PC-9 (cell line): Measurements from ENCODE around the gene BANP.
"Not testable (repeated sequence)": the region's sequence is repeated elsewhere in the genome, so short reads cannot be mapped to it uniquely, and the experiment has no call there.

Experiments
- CTCF ChIP-seq: fragments of 200-600 bp; sonication (generic); conservative IDR thresholded peaks from 2 replicates; pipeline ENCODE4 v1.6.1; 2017; ENCODE audit warnings: mixed run types, antibody characterized with exemption, mild to moderate bottlenecking, moderate library complexity
- EZH2 ChIP-seq: fragments of 200-600 bp; sonication (generic); IDR thresholded peaks from 2 replicates; pipeline ENCODE4 v1.8.0; 2017; ENCODE audit warnings: antibody characterized with exemption, low read depth

- TF ChIP-seq CTCF, EZH2: not testable (repeated sequence)
Observed at GRCh38 chr16:88028177-88028930, 77.1 kb downstream of the BANP start.
